NCI-H82 treated with DMSO at 0.1 percent for 48 hours (cell line): Measurements from ENCODE around the gene NFASC.

Experiments used
- DNase-seq: peaks from one replicate; lab custom pipeline; 2025; ENCODE audit not compliant: unreplicated experiment; lab: John Stamatoyannopoulos, UW

Gene NFASC

GRCh38 chr1:205002705-205003104 is 132.0 kb downstream of the NFASC start:
- DNase-seq, result no peak

- DNase-seq, result peak; percentile 97
Observed at GRCh38 chr1:205003358-205004131, 132.9 kb downstream of the NFASC start.

- DNase-seq, result no peak
Observed at GRCh38 chr1:205004351-205004750, 133.7 kb downstream of the NFASC start.

GRCh38 chr1:205008896-205009295 is 138.2 kb downstream of the NFASC start:
- no peak for DNase-seq

- DNase-seq, result peak; percentile 99
Observed at GRCh38 chr1:205009670-205010069, 139.0 kb downstream of the NFASC start.

GRCh38 chr1:205012391-205013140 is 141.9 kb downstream of the NFASC start:
- no peak for DNase-seq

GRCh38 chr1:205013683-205014367 is 143.2 kb downstream of the NFASC start:
- DNase-seq, result peak; percentile 43

GRCh38 chr1:205014783-205015182 is 144.1 kb downstream of the NFASC start:
- DNase-seq, result no peak

GRCh38 chr1:205015241-205015640 is 144.6 kb downstream of the NFASC start:
- DNase-seq, result no peak

GRCh38 chr1:205016075-205016474 is 145.4 kb downstream of the NFASC start:
- DNase-seq, result no peak

GRCh38 chr1:205016584-205016983 is 145.9 kb downstream of the NFASC start:
- DNase-seq, result no peak

GRCh38 chr1:205017001-205017400 is 146.3 kb downstream of the NFASC start:
- DNase-seq, result no peak

GRCh38 chr1:205017766-205018165 is 147.1 kb downstream of the NFASC start:
- no peak for DNase-seq

GRCh38 chr1:205018381-205018780 is 147.7 kb downstream of the NFASC start:
- DNase-seq, result peak; percentile 61

GRCh38 chr1:205020466-205020865 is 149.8 kb downstream of the NFASC start:
- DNase-seq, result no peak

- DNase-seq, result no peak
Observed at GRCh38 chr1:205024679-205025078, 154.0 kb downstream of the NFASC start.

- DNase-seq, result no peak
Observed at GRCh38 chr1:205025239-205025638, 154.6 kb downstream of the NFASC start.

- peak; percentile 86 for DNase-seq
Observed at GRCh38 chr1:205026181-205026580, 155.5 kb downstream of the NFASC start.

- no peak for DNase-seq
Observed at GRCh38 chr1:205028390-205028789, 157.7 kb downstream of the NFASC start.

GRCh38 chr1:205028924-205029323 is 158.3 kb downstream of the NFASC start:
- peak; percentile 92 for DNase-seq

GRCh38 chr1:205030241-205030640 is 159.6 kb downstream of the NFASC start:
- DNase-seq, result no peak

GRCh38 chr1:205030896-205031295 is 160.2 kb downstream of the NFASC start:
- DNase-seq, result peak; percentile 99
